ENCODE data around the gene SYTL3. TPM values are rescaled to one million over a fixed set of nuclear protein-coding genes. Genes with fewer than 3 reads are reported as not detected.
A peak's percentile ranks its signal among the peaks of the same experiment; 100 is the strongest.

Gene SYTL3
- total and polyA plus RNA-seq, 10 of the 15 experiments (the other 5 are each of a cell fraction or from before 2014, with no cell fraction given): 3.3 to 12.1 (median 6.9) TPM

- peak; percentile 56 to 67; a peak in 3 of 4 replicates for TF ChIP-seq IKZF2 (IDR thresholded peaks at IDR 0.05)
- no peak for TF ChIP-seq SREBF2 (IDR thresholded peaks at IDR 0.05; ENCODE audit: low read length)
- no peak for TF ChIP-seq NFYA (IDR thresholded peaks at IDR 0.05; ENCODE audit: borderline replicate concordance, low read depth, low read length)
- no peak for TF ChIP-seq RBBP5 (conservative IDR thresholded peaks at IDR 0.05)
- peak; percentile 75 to 91 for TF ChIP-seq EP300 (IDR thresholded peaks at IDR 0.05; ENCODE audit: borderline replicate concordance in 1 of 2, control insufficient read depth in 1 of 2, low read depth in 2 of 2, low read length in 2 of 2)
- TF ChIP-seq RFX5 (IDR thresholded peaks at IDR 0.05; ENCODE audit: low read depth, low read length): no peak
- no peak for TF ChIP-seq CHD4 (IDR thresholded peaks at IDR 0.05)
- TF ChIP-seq NR2C2 (IDR thresholded peaks at IDR 0.05; ENCODE audit: borderline replicate concordance, control insufficient read depth, insufficient read length, low read depth): no peak
- TF ChIP-seq HDAC6 (IDR thresholded peaks at IDR 0.05; ENCODE audit: unreplicated experiment): no peak
- no peak for TF ChIP-seq USF2 (IDR thresholded peaks at IDR 0.05; ENCODE audit: borderline replicate concordance, low read depth, low read length)
- no peak for TF ChIP-seq RELA (IDR thresholded peaks at IDR 0.05; ENCODE audit: borderline replicate concordance, partially characterized antibody)
- no peak for TF ChIP-seq BCLAF1 (IDR thresholded peaks at IDR 0.05)
- peak; percentile 55; the same call in 1 of the 3 replicates for TF ChIP-seq POU2F2 (IDR thresholded peaks at IDR 0.05; ENCODE audit: borderline replicate concordance, low read depth, low read length)
- 0 out of 2 replicates have a peak, but pooled peaks have one; percentile 19 for TF ChIP-seq ZNF687 (IDR thresholded peaks at IDR 0.05)
- 0 out of 2 replicates have a peak, but pooled peaks have one; percentile 21 for TF ChIP-seq ZBED1 (IDR thresholded peaks at IDR 0.05; ENCODE audit: borderline replicate concordance)
- TF ChIP-seq TCF12 (IDR thresholded peaks at IDR 0.05; ENCODE audit: low read depth, low read length): no peak
- TF ChIP-seq NFYB (IDR thresholded peaks at IDR 0.05; ENCODE audit: insufficient read depth, low read depth, low read length): no peak
- TF ChIP-seq ZNF207 (IDR thresholded peaks at IDR 0.05; ENCODE audit: borderline replicate concordance): no peak
These were observed 159.3 kb downstream of the SYTL3 start (continued) for GRCh38 chr6:158808941-158809678.

Data from GM12878 (cell line).